Erythroblast (primary cell): ENCODE results near the gene KHDC4.
A peak's percentile ranks its signal among the peaks of the same experiment; 100 is the strongest.

ENCODE experiments used
- DNase-seq, 2 experiments: peaks; one replicate each; lab custom pipeline; 2025; lab: John Stamatoyannopoulos, UW
- GATA1 ChIP-seq: IDR thresholded peaks from 2 replicates; pipeline ENCODE4 v1.6.1; 2011; ENCODE audit warnings: low read depth, mild to moderate bottlenecking, control low read depth, low read length, moderate library complexity
- POLR2A ChIP-seq: IDR thresholded peaks from 2 replicates; pipeline ENCODE4 v1.6.1; 2011; ENCODE audit warnings: mild to moderate bottlenecking, low read length

The KHDC4 gene

DNA sequence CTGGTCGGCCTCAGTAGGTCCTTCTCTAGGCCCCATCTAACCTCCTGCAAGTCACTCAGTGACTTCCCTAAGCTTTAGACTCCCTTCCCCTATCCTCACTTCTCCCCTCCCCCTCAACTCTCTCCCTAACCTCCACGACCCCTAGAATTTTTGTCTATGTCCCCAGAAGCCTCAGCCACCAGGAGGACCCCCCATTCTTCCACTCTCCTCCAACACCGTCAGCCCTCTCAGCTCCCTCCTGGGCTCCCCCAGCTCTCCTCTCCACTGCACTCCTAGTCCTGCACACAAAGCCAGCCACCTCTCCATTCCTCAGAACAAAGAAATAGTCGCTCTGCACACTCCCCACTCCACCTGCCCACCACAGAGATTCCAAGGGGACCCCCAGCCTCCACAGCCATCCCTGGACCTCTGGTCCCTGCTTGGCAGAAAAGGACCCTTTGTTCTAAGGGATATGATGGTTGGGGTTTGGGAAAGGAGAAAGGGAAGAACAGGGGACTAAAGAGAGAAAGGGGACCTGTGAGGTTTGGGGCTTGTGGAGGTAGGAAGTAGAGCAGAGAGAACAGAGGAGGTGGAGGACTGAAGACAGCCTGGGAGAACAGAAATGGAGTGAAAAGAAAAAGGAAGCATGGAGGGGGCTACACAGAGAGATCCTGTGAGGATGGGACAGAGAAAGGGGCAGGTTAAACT is 41.3 kb upstream of the KHDC4 start:
- DNase-seq = no peak

DNA sequence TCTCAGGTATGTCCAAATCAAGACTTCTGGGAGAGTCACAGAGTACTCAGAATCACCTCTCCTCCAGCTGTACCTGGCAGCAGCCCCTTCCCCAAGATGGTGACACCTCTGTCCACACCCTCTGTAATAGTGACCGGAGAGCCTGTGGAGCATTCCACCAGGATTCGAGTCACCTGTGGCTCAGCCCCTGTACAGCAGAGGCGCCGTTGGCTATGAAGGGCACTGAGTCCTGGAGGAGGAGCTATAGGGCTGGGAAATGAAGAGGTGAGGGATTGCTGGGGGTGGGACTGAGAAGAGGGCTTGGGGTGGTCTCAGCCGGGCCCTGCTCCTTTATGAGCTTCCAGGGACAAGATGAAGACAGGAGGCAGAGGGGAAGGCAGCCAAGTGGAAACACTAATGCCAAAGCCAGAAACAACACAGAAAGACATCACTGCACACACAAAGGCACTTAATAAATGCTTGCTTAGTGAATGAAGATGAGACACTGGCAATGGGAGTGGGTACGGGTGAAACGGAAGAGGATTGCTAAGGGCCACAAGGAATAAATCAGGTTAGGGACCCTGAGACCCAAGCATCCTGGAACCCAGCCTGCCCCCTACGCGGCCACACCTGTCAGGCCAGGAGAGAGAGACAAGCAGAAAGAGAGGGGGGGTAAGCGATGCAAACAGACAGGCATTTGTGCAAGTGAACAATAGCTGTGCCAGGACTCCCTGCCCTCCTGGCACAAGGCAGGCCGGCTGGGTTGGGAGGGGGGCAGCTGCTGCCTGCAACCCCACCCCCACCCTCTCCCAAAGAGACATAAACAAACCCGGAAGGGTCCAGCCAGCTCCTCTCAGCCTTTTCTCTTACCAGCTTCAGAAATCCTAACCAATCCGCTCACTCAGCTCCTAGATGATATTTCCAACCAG is 40.2 kb upstream of the KHDC4 start:
- TF ChIP-seq GATA1 (no peak), POLR2A (no peak)
- no peak for DNase-seq

More for the DNA sequence above, 41.3 kb upstream of the KHDC4 start:
- no peak for TF ChIP-seq POLR2A
- TF ChIP-seq GATA1 = no peak

DNA sequence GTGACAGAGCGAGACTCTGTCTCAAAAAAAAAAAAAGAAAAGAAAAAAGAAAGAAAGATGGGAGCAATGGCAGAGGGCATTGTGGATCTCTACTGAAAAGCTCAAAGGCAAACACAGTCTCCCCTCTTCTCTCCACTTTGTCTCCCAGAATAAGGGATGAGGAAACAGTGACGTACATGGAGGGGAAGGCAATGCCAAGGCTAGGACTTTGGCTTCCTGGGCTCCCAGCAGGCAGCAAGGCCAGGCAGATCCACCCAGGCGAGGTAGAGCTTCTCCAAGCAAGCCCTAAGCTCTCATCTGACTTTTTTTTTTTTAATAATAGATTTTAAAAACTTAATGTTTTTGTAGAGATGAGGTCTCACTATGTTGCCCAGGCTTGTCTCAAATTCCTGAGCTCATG is 39.5 kb upstream of the KHDC4 start:
- TF ChIP-seq POLR2A (no peak), GATA1 (no peak)
- no peak for DNase-seq

DNA sequence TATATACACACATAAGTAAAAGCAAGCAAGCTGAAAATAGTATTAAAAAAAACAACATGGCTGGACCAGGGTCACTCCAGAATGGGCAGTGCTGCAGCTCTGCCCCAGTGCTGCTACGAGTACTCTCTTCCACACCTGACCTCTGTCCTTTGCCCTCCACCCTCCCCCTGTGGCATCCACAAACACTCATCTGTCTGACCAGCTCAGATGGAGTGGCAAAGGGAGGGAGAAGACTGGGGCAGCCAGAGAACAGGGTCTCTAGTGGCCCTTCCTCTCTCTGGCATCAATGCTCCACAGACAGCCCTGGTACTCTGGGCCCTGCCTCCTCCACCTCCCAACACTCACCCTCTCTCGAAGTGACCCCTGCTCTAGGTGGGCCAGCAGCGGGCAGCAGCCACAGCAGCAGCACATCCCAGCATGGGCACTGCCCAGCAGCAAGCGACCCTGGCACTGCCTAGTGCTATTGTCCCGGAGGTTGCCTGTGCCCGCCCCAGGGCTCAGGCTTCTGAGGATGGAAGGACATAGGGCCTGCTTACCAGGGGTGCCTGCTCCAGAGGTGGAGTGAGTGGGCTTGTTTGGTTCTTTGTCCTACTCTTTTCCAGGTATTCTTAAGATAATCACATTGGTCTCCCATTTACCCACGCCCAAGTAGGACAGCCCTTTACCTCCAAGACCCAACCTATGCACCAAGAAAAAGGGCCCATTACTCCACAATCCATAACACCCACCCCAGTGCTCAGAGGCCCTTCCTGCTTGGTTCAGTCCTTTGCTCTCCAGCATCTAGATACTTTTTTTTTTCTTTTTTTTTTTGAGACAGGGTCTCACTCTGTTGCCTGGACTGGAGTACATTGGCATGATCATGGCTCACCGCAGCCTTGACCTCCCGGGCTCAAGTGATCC is 37.9 kb upstream of the KHDC4 start:
- TF ChIP-seq POLR2A (no peak), GATA1 (no peak)
- DNase-seq = no peak

DNA sequence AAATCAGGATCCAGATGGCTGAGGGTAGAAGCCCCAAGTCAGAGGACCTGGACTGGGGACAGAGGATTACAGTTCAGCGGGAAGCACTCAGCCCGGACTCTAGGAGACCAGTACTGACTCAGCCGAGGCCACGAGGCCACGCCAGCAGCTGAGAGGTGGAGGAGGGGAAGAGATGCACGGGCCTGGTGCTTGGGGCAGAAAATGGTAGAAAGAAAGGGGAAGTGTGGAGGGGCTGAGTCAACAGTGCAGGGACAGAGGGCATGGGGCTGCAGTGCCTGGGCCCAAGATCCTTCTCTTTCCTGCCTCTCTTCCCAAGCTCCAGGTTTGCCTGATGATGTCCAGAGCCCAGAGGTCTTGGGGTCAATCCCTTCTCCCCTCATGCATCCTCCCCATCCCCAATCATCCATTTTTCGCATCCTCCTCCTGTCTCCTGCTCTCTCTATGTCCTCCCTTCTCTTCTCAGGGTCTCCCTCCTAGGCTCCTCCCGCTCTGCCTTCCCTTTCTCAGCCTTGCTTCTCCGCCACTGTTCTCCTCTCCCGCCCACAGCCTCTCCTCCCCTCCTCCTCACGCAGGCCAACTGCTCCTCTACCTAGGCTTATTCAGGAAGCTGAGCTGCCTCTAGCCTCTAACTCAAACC is 36.4 kb upstream of the KHDC4 start:
- peak in 1 of 2 experiments; percentile 34 for DNase-seq
- TF ChIP-seq POLR2A = no peak
- TF ChIP-seq GATA1 = no peak

DNA sequence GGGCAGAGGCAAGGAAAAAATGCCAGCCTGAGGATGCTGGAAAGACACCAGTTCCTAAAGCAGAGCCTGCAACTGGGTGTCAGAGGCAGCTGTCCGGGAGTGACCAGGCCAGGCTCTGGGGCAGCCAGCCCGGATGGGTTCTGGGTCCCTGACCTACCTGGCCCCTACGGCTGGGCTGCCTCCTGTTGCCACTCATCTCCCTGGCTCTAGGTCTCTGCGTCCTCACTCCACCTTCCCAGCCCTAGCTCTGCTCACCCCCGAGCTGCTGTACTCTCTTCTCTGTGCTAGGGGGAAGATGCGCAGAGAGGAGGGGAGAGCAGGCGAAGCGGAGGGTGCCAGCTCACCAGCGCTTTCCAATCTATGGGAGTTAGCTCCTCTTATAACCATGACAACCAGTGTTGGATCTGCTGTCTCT is 35.2 kb upstream of the KHDC4 start:
- no peak for TF ChIP-seq GATA1
- TF ChIP-seq POLR2A = no peak
- no peak for DNase-seq

DNA sequence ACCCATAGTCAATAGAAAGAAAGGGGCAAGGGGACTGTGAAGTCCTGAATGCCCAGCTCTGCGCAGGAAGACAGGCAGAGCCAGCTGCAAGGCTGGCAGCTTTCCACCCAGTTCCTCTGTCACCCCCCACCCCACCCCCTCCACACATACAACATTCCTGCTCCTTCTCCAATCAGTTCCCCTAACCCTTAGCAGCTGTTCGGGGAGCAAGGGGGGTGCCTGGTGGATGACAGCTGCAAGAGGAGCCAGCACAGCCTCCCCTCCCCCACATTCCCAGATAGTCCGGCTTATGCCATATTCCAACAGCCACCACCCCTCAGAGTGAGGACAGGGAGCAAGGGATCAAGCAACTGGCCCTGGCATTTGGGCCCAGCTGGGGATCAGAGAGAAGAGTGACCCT is 34.5 kb upstream of the KHDC4 start:
- DNase-seq = no peak

DNA sequence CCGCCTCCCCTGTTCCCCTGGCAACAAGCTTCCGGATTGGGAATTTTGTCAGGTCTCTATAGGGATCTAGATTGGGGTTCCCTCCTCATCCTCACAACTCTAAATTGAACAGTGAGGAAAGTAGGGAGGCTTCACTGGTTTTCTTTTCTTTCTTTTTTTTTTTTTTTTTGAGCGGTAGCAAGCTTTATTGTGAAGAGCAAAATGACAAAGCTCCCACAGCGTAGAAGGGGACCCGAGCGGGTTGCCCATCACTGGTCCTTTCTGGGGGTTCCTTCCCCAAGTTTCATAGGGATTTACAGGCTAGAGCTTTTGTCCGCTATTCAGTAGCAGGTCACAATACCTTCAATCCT is 33.8 kb upstream of the KHDC4 start:
- DNase-seq = no peak
- no peak for TF ChIP-seq GATA1
- no peak for TF ChIP-seq POLR2A

More for the DNA sequence above, 34.5 kb upstream of the KHDC4 start:
- no peak for TF ChIP-seq GATA1
- no peak for TF ChIP-seq POLR2A

DNA sequence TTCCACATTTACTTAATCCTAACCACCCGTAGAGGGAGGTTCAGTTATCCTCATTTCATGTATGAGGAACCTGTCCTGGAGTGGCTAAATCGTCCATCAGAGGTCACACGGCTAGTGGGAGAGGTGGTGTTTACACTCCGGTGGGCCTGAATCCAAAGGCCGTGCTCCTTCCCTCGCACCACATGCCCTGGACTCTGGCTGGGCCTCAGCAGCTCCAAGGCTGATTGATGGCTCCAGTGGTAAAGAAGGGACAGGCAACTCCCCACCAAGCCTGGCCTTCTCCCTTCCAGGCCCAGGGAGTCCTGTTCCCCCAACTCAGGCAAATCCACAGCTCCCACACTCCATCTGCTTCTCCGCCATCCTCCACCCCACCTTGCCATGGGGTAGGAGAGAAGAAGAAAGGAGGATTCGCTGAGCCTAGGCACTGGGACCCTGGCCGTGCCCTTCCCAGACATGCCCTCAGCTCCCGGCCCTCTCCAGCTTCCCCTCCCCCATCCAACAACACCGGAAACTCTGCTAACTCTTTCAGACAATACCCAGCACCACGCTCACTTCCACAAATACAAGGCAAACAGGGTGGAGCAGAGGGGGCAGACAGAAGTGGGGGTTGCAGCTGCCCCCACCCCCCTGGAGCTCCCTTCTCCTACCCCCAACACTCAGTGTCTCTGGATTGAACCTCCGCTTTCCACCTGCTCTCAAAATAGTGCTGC is 33.3 kb upstream of the KHDC4 start:
- no peak for TF ChIP-seq GATA1
- TF ChIP-seq POLR2A = no peak
- DNase-seq = no peak

DNA sequence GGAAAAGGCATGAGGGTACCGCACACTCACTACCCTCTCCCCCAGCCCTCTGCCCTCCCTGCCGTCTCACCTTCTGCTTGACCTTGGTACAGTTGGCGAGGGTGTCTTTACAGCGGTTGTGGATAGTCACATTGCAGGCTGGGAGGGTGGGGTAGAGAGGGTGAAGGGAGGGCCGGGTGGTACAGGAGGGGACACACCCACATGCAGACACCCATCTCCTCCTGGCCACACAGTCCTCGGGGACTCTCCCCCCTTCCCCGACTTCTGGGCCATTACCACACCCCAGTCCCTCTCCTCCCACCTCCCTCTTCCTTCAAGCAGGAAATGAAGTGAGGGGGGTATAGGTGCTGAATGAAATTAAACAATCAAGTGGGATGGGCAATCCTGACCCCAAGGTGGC is 32.5 kb upstream of the KHDC4 start:
- no peak for TF ChIP-seq POLR2A
- TF ChIP-seq GATA1 = no peak
- DNase-seq = peak in 1 of 2 experiments; percentile 20

DNA sequence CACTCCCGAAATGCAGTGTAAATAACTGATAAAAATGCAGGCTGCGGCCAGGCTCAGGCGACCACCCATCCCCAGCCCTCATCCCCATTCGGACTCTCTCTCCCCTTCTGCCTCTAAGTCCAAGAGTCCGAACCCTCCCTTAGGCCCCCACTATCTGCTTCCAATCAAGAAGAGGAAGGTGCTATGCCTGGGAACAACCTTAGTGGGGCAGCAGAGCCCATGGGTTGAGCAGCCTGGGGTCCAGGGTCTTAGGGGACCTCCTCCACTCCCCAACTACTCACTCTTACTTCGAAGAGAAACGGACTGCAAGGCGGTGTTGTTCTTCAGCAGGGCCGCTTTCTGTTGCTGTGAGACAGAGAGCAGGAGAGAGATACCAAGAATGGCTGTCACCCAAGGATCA is 31.9 kb upstream of the KHDC4 start:
- TF ChIP-seq POLR2A = no peak
- no peak for TF ChIP-seq GATA1

DNA sequence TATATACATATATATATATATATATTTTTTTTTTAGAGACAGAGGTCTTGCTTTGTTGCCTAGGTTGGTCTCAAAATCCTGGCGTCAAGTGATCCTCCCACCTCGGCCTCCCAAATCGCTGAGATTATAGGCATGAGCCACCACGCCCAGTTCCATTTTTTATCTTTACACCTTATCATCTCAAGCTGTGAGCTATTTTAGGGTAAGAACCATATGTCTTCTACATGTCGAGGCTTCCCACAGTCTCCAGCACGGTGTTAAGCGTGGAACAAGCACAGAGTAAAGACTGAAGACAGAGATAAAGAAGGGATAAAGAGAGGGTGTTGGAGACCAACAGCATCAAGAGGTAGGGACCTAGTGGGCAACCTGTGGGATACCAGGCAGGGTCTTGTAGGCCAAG is 30.0 kb upstream of the KHDC4 start:
- DNase-seq = peak in 1 of 2 experiments; percentile 31
- TF ChIP-seq POLR2A (no peak), GATA1 (no peak)

More for the DNA sequence above, 31.9 kb upstream of the KHDC4 start:
- peak; percentile 18 to 25 for DNase-seq

DNA sequence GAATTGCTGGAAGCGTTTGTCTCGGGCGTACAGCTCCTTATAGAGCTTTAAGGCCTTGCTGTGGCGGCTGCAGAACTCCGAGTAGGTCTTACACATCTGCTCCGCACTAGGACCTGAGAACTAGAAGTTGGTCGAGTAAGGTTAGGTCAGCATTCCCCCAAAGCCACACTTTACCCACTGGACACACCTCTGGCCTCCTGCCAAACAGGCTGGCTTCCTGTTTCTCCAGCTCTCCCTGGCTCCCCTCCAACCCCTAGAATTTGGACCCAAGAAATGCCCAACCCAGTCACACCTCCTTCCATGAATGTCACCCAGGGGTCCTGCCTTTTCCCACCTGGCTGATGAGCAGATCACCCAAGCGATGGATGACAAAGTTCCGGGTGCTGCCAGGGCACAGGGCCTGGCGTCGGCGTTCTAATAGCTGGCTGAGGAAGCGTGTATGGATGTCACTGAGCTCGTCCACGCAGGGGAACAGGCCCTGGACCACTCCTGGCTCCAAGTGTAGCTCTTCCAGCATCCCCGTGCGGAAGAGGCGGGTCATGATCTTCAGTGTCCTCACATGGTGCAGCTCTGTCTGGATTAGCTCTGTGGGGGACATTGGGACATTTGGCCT is 28.5 kb upstream of the KHDC4 start:
- no peak for TF ChIP-seq GATA1
- TF ChIP-seq POLR2A = no peak
- DNase-seq = peak in 1 of 2 experiments; percentile 19
